ENCODE data around the gene AP3S2. TPM values are rescaled to one million over a fixed set of nuclear protein-coding genes. Genes with fewer than 3 reads are reported as not detected.

AP3S2 gene
- total RNA-seq, 2 donors from 2014 or later: 43.7 to 44.7 TPM

- Histone ChIP-seq H3K4me3 (no peak overlapping the region), H3K9me3 (no peaks in the 10 kb centered on the region), H3K27ac (no peak overlapping the region), H3K4me1 (replicated peaks) (peaks cover 13% of the 10 kb centered on the region), H3K27me3 (replicated peaks; ENCODE audit: insufficient read depth) (no peaks in the 10 kb centered on the region), H3K36me3 (no peaks in the 10 kb centered on the region)
- DNase-seq (ENCODE audit: low spot score): no peak
- no peak for TF ChIP-seq CTCF (IDR thresholded peaks at IDR 0.05)
- TF ChIP-seq POLR2A (IDR thresholded peaks at IDR 0.05): no peak
- TF ChIP-seq POLR2AphosphoS5 (IDR thresholded peaks at IDR 0.05): no peak
- intact Hi-C loops (cut with DNase I): no loop called here
- 92% methylated on average over 16 of the region's 16 CpGs for WGBS
Measured at GRCh38 chr15:89823836-89824606, 69.8 kb downstream of the AP3S2 start.

GRCh38 chr15:89822951-89823711, 70.7 kb downstream of the AP3S2 start:
- intact Hi-C loops (cut with DNase I): no loop called here
- H3K36me3 ChIP-seq: no peaks in the 10 kb centered on the region
- 82% methylated on average over 7 of the region's 7 CpGs for whole genome bisulfite sequencing
- DNase-seq (ENCODE audit: low spot score): no peak
- no peak for TF ChIP-seq CTCF (IDR thresholded peaks at IDR 0.05)
- no peak for TF ChIP-seq POLR2A (IDR thresholded peaks at IDR 0.05)
- H3K4me3 ChIP-seq: no peak overlapping the region
- H3K27ac ChIP-seq: no peak overlapping the region
- H3K4me1 ChIP-seq (replicated peaks): peaks cover 5% of the 10 kb centered on the region
- H3K27me3 ChIP-seq (replicated peaks; ENCODE audit: insufficient read depth): no peaks in the 10 kb centered on the region
- no peaks in the 10 kb centered on the region for H3K9me3 ChIP-seq

GRCh38 chr15:89822611-89822950, 71.2 kb downstream of the AP3S2 start:
- Histone ChIP-seq H3K4me1 (replicated peaks) (no peaks in the 10 kb centered on the region), H3K4me3 (no peak overlapping the region), H3K9me3 (no peaks in the 10 kb centered on the region), H3K27me3 (replicated peaks; ENCODE audit: insufficient read depth) (no peaks in the 10 kb centered on the region), H3K36me3 (no peaks in the 10 kb centered on the region), H3K27ac (no peak overlapping the region)
- TF ChIP-seq POLR2A (IDR thresholded peaks at IDR 0.05) (no peak), CTCF (IDR thresholded peaks at IDR 0.05) (no peak), POLR2AphosphoS5 (IDR thresholded peaks at IDR 0.05) (no peak)
- no peak for DNase-seq (ENCODE audit: low spot score)
- intact Hi-C loops (cut with DNase I): no loop called here
- 90% methylated on average over 5 of the region's 5 CpGs for WGBS

GRCh38 chr15:89822026-89822425, 71.8 kb downstream of the AP3S2 start:
- no peaks in the 10 kb centered on the region for H3K4me1 ChIP-seq (replicated peaks)
- no peaks in the 10 kb centered on the region for H3K9me3 ChIP-seq
- TF ChIP-seq CTCF (IDR thresholded peaks at IDR 0.05) (no peak), POLR2A (IDR thresholded peaks at IDR 0.05) (no peak), POLR2AphosphoS5 (IDR thresholded peaks at IDR 0.05) (no peak)
- H3K4me3 ChIP-seq: no peak overlapping the region
- no peak for DNase-seq (ENCODE audit: low spot score)
- WGBS: 72% methylated on average over 11 of the region's 11 CpGs
- no peaks in the 10 kb centered on the region for H3K27me3 ChIP-seq (replicated peaks; ENCODE audit: insufficient read depth)
- H3K36me3 ChIP-seq: no peaks in the 10 kb centered on the region
- intact Hi-C loops (cut with DNase I): no loop called here
- no peak overlapping the region for H3K27ac ChIP-seq
